Measurements from ENCODE around the gene NTM. TPM values are rescaled to one million over a fixed set of nuclear protein-coding genes. Genes with fewer than 3 reads are reported as not detected.

The NTM gene
- total RNA-seq, 1 experiment from 2014 or later: 16.4 TPM

GRCh38 chr11:132093536-132094259, 723.3 kb downstream of the NTM start (continued):
- TF ChIP-seq, protein P1, sequence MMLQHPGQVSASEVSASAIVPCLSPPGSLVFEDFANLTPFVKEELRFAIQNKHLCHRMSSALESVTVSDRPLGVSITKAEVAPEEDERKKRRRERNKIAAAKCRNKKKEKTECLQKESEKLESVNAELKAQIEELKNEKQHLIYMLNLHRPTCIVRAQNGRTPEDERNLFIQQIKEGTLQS (CRISPR knock-in tag; conservative IDR thresholded peaks at IDR 0.05): no peak
- TF ChIP-seq ZNF219 (CRISPR knock-in tag; IDR thresholded peaks at IDR 0.05; ENCODE audit: borderline replicate concordance): no peak
- no peak for TF ChIP-seq NFE2L1 (CRISPR knock-in tag; IDR thresholded peaks at IDR 0.05)
- TF ChIP-seq PREB (CRISPR knock-in tag; IDR thresholded peaks at IDR 0.05; ENCODE audit: borderline replicate concordance): no peak
- TF ChIP-seq ZNF512 (CRISPR knock-in tag; IDR thresholded peaks at IDR 0.05; ENCODE audit: borderline replicate concordance): no peak
- TF ChIP-seq SP1 (CRISPR knock-in tag; conservative IDR thresholded peaks at IDR 0.05): no peak
- TF ChIP-seq ZNF317 (CRISPR knock-in tag; IDR thresholded peaks at IDR 0.05; ENCODE audit: borderline replicate concordance, low read depth): no peak
- TF ChIP-seq SOX15 (CRISPR knock-in tag; IDR thresholded peaks at IDR 0.05): no peak
- no peak for TF ChIP-seq OVOL2 (CRISPR knock-in tag; IDR thresholded peaks at IDR 0.05; ENCODE audit: borderline replicate concordance)
- TF ChIP-seq ETV6 (CRISPR knock-in tag; IDR thresholded peaks at IDR 0.05): no peak

DNA sequence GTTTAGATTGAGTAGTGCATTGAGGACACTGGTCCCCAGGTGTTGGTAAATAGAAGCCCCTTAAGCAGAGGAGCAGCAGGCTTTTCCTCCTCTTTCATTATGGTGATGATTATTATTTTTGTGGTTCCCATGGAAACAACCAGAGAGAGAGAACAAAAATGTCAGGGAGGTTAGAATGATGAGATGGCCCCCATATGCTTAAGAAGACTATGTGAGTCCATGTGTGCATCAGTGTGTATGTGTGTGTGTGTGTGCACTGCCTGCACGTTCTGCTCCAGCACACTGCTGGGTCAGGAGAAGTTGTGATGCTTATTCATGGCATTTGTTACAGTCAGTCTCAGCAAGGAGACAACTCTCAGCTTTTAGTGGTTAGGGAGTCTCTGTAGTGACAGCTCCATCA, 724.2 kb downstream of the NTM start:
- Mint-ChIP-seq H3K27ac (no peak overlapping the region), H3K4me1 (peaks cover 2% of the 10 kb centered on the region), H3K36me3 (0 out of 2 replicates have a peak, but pooled peaks cover 2% of the 10 kb centered on the region), H3K9me3 (peaks cover 9% of the 10 kb centered on the region), H3K27me3 (ENCODE audit: low read depth) (no peaks in the 10 kb centered on the region), H3K4me3 (no peak overlapping the region)
- POLR2A ChIA-PET: no interaction called here
- CTCF ChIA-PET: interaction anchor here (0.9 kb wide), 1 partner anchor 20 kb away, joined by 3 read pairs; no protein-coding TSS in a partner anchor
- DNase-seq (ENCODE audit: low spot score) (no peak), ATAC-seq (no peak)
- TF ChIP-seq FOXJ3 (CRISPR knock-in tag; IDR thresholded peaks at IDR 0.05; ENCODE audit: borderline replicate concordance) (no peak), ETV6 (CRISPR knock-in tag; IDR thresholded peaks at IDR 0.05) (no peak), ESRRA (CRISPR knock-in tag; IDR thresholded peaks at IDR 0.05; ENCODE audit: borderline replicate concordance) (no peak), NR1H2 (CRISPR knock-in tag; IDR thresholded peaks at IDR 0.05) (no peak), ZNF671 (CRISPR knock-in tag; IDR thresholded peaks at IDR 0.05) (no peak), FOXP4 (CRISPR knock-in tag; IDR thresholded peaks at IDR 0.05) (no peak), ZNF512 (CRISPR knock-in tag; IDR thresholded peaks at IDR 0.05; ENCODE audit: borderline replicate concordance) (no peak), PREB (CRISPR knock-in tag; IDR thresholded peaks at IDR 0.05; ENCODE audit: borderline replicate concordance) (no peak), ZNF317 (CRISPR knock-in tag; IDR thresholded peaks at IDR 0.05; ENCODE audit: borderline replicate concordance, low read depth) (no peak), TP53 (CRISPR knock-in tag; IDR thresholded peaks at IDR 0.05) (no peak), ZNF232 (CRISPR knock-in tag; IDR thresholded peaks at IDR 0.05) (no peak), FOXP1 (CRISPR knock-in tag; IDR thresholded peaks at IDR 0.05; ENCODE audit: borderline replicate concordance) (no peak)
- TF ChIP-seq, protein P2, sequence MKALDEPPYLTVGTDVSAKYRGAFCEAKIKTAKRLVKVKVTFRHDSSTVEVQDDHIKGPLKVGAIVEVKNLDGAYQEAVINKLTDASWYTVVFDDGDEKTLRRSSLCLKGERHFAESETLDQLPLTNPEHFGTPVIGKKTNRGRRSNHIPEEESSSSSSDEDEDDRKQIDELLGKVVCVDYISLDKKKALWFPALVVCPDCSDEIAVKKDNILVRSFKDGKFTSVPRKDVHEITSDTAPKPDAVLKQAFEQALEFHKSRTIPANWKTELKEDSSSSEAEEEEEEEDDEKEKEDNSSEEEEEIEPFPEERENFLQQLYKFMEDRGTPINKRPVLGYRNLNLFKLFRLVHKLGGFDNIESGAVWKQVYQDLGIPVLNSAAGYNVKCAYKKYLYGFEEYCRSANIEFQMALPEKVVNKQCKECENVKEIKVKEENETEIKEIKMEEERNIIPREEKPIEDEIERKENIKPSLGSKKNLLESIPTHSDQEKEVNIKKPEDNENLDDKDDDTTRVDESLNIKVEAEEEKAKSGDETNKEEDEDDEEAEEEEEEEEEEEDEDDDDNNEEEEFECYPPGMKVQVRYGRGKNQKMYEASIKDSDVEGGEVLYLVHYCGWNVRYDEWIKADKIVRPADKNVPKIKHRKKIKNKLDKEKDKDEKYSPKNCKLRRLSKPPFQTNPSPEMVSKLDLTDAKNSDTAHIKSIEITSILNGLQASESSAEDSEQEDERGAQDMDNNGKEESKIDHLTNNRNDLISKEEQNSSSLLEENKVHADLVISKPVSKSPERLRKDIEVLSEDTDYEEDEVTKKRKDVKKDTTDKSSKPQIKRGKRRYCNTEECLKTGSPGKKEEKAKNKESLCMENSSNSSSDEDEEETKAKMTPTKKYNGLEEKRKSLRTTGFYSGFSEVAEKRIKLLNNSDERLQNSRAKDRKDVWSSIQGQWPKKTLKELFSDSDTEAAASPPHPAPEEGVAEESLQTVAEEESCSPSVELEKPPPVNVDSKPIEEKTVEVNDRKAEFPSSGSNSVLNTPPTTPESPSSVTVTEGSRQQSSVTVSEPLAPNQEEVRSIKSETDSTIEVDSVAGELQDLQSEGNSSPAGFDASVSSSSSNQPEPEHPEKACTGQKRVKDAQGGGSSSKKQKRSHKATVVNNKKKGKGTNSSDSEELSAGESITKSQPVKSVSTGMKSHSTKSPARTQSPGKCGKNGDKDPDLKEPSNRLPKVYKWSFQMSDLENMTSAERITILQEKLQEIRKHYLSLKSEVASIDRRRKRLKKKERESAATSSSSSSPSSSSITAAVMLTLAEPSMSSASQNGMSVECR (CRISPR knock-in tag; IDR thresholded peaks at IDR 0.05; ENCODE audit: borderline replicate concordance): no peak
- TF ChIP-seq, protein P3, sequence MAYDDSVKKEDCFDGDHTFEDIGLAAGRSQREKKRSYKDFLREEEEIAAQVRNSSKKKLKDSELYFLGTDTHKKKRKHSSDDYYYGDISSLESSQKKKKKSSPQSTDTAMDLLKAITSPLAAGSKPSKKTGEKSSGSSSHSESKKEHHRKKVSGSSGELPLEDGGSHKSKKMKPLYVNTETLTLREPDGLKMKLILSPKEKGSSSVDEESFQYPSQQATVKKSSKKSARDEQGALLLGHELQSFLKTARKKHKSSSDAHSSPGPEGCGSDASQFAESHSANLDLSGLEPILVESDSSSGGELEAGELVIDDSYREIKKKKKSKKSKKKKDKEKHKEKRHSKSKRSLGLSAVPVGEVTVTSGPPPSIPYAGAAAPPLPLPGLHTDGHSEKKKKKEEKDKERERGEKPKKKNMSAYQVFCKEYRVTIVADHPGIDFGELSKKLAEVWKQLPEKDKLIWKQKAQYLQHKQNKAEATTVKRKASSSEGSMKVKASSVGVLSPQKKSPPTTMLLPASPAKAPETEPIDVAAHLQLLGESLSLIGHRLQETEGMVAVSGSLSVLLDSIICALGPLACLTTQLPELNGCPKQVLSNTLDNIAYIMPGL (CRISPR knock-in tag; IDR thresholded peaks at IDR 0.05): no peak
